ENCODE data around the gene CAMK2A.

DNA sequence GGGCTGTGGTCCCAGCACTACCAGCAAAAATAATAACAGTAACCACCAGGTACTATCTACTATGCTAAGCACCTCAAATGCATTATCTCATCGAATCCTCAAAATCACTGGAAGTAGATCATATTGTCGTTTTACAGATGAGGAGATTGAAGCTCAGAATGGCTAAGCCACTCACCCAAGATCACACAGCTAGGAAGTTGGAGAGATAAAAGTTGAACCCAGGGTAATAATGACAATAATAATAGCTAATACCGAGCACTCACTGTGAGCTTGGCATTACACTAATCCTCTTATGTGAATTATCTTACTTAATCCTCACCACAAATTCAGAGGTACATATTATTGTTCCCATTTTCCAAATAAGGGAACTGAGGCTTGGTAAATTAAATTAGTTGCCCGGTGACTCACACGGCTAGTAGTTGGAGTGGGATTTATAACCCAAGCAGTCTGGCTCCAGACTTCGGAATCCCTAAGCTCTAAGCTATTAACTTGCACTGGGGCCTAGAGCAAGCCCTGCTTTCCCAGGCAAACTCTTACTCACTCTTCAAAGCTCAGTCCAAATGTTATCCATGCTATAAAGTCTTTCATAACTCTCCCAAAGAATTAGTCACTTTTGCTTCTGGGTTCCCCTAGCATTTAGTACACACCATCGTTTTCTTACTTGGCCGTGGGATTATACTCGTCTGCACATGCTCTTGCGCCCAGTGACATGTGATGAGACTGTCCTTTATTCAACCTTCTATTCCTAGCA, 9.3 kb upstream of the CAMK2A start:
- TF ChIP-seq, protein P1, sequence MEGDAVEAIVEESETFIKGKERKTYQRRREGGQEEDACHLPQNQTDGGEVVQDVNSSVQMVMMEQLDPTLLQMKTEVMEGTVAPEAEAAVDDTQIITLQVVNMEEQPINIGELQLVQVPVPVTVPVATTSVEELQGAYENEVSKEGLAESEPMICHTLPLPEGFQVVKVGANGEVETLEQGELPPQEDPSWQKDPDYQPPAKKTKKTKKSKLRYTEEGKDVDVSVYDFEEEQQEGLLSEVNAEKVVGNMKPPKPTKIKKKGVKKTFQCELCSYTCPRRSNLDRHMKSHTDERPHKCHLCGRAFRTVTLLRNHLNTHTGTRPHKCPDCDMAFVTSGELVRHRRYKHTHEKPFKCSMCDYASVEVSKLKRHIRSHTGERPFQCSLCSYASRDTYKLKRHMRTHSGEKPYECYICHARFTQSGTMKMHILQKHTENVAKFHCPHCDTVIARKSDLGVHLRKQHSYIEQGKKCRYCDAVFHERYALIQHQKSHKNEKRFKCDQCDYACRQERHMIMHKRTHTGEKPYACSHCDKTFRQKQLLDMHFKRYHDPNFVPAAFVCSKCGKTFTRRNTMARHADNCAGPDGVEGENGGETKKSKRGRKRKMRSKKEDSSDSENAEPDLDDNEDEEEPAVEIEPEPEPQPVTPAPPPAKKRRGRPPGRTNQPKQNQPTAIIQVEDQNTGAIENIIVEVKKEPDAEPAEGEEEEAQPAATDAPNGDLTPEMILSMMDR (IDR thresholded peaks at IDR 0.05) = no peak
- no peak for TF ChIP-seq POLR2A (IDR thresholded peaks at IDR 0.05)
